Measurements from ENCODE around the gene MYL9. TPM values are rescaled to one million over a fixed set of nuclear protein-coding genes. Genes with fewer than 3 reads are reported as not detected.

MYL9 gene
- total and polyA plus RNA-seq, 2 donors (not counting 1 experiment from before 2014, with no cell fraction given): 0.78 to 3.5 TPM

DNA sequence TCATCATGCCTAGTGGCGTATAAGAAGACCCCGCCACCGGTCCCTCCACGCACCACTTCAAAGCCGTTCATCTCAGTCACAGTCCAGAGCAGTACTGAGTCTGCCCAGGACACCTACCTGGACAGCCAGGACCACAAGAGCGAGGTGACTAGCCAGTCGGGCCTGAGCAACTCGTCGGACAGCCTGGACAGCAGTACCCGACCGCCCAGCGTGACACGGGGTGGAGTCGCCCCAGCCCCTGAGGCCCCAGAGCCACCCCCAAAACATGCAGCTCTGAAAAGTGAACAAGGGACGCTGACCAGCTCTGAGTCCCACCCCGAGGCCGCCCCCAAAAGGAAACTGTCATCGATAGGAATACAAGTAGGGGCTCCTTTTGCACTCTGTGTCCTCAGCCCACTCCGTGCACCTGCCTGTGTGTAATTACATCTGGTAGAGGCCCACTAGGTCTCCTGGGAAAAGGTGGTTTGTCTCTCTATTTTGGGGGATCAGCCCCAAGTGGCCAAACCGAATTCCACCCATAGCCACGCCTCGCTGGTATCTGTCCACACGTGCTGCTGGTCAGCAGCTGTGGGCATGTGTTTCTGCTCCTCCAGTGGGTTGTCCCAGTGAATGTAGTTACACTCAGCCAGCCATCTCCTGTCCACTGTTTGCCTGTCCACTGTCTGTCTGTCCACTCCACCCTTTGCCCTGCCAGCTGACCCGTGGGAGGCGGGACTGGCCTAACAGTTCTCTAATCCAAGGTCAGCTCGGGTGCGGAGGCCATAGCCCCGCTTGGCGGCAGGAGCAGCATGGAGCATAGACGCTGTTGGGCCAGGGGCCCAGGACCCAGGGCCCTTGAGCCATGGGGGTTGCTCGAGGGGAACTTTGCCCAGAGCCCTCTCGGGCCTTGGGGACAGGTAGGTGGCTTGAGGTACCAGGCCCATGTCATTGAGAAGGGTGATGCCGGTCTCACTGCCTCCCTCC, 44.3 kb upstream of the MYL9 start:
- intact Hi-C loops (cut with micrococcal nuclease): no loop called here

More for the DNA sequence above, 44.3 kb upstream of the MYL9 start:
- ChIA-PET POLR2A (no interaction called here), CTCF (interaction anchor here (1.3 kb wide), 1 partner anchor 17 kb away, joined by 3 read pairs; no protein-coding TSS in a partner anchor)
- peaks cover 49% of the 10 kb centered on the region for H4K20me1 ChIP-seq (ENCODE audit: control insufficient read depth, insufficient read depth, low read length, poor library complexity, severe bottlenecking)
- H3K36me3 ChIP-seq (replicated peaks in 1 of 2; ENCODE audit: control extremely low read depth in 1 of 2, control insufficient read depth in 1 of 2, extremely low read depth in 1 of 2, insufficient read depth in 2 of 2, low read length in 1 of 2): peaks cover 1 to 52% of the 10 kb centered on the region in 2 experiments
- no peak overlapping the region for H3K27ac Mint-ChIP-seq
- no peak overlapping the region for H3K4me2 ChIP-seq (replicated peaks; ENCODE audit: low read depth, low read length, poor library complexity, severe bottlenecking)
- WGBS (ENCODE audit: insufficient coverage): 95% methylated on average over 30 of the region's 33 CpGs
- no peak overlapping the region for H3K4me3 Mint-ChIP-seq
- TF ChIP-seq, protein P1, sequence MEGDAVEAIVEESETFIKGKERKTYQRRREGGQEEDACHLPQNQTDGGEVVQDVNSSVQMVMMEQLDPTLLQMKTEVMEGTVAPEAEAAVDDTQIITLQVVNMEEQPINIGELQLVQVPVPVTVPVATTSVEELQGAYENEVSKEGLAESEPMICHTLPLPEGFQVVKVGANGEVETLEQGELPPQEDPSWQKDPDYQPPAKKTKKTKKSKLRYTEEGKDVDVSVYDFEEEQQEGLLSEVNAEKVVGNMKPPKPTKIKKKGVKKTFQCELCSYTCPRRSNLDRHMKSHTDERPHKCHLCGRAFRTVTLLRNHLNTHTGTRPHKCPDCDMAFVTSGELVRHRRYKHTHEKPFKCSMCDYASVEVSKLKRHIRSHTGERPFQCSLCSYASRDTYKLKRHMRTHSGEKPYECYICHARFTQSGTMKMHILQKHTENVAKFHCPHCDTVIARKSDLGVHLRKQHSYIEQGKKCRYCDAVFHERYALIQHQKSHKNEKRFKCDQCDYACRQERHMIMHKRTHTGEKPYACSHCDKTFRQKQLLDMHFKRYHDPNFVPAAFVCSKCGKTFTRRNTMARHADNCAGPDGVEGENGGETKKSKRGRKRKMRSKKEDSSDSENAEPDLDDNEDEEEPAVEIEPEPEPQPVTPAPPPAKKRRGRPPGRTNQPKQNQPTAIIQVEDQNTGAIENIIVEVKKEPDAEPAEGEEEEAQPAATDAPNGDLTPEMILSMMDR (IDR thresholded peaks at IDR 0.05): no peak
- no peak for TF ChIP-seq EZH2 (IDR thresholded peaks at IDR 0.05; ENCODE audit: borderline replicate concordance, insufficient read depth, low read depth, low read length, poor library complexity, severe bottlenecking)
- H3K9me3 Mint-ChIP-seq (ENCODE audit: insufficient read depth): no peaks in the 10 kb centered on the region
- no peak for ATAC-seq (ENCODE audit: low read depth)
- H3K4me3 ChIP-seq (ENCODE audit: control extremely low read depth in 1 of 5, extremely low read depth in 1 of 5, insufficient read depth in 1 of 5, low read depth in 2 of 5, low read length in 4 of 5): no peak overlapping the region
- peaks cover 20% of the 10 kb centered on the region for H3K4me1 Mint-ChIP-seq
- H3K4me1 ChIP-seq (ENCODE audit: control insufficient read depth in 2 of 2, insufficient read depth in 2 of 2, low read length in 2 of 2): peaks cover 8% of the 10 kb centered on the region in 2 donors
- no peak for DNase-seq
- H3K27ac ChIP-seq (ENCODE audit: low read length in 2 of 2): no peak overlapping the region
- H3K9ac ChIP-seq (ENCODE audit: low read length): no peak overlapping the region
- H3K79me2 ChIP-seq (ENCODE audit: control insufficient read depth, insufficient read depth, low read length): peaks cover 59% of the 10 kb centered on the region
- no peaks in the 10 kb centered on the region for H3K27me3 ChIP-seq (replicated peaks in 1 of 4; ENCODE audit: control extremely low read depth in 1 of 4, control insufficient read depth in 3 of 4, insufficient read depth in 4 of 4, low read length in 3 of 4)
- H3K27me3 Mint-ChIP-seq: no peaks in the 10 kb centered on the region
- H3K9me3 ChIP-seq (ENCODE audit: control extremely low read depth in 1 of 3, control insufficient read depth in 2 of 3, insufficient read depth in 1 of 3, low read length in 2 of 3): no peaks in the 10 kb centered on the region
- H2AFZ ChIP-seq (ENCODE audit: insufficient read depth, low read depth, low read length, poor library complexity, severe bottlenecking): no peak overlapping the region

All from B cell (primary cell).